GM23248 (cell line): ENCODE measurements around the gene GPR176. TPM values are rescaled to one million over a fixed set of nuclear protein-coding genes. Genes with fewer than 3 reads are reported as not detected.

ENCODE experiments used
- DNase-seq: peaks from one replicate; pipeline ENCODE4 v3.0.0-alpha.2; 2015
- H2AFZ ChIP-seq: fragments of 200-600 bp; sonication (generic); 2 replicates; pipeline ENCODE4 v1.6.1; 2016; ENCODE audit warnings: antibody characterized with exemption
- H3F3A ChIP-seq: fragments of 200-600 bp; sonication (generic); 2 replicates; pipeline ENCODE4 v1.6.1; 2016; ENCODE audit warnings: mild to moderate bottlenecking, antibody characterized with exemption, mixed run types; ENCODE audit not compliant: insufficient read depth
- H3K27ac ChIP-seq: fragments of 200-600 bp; sonication (generic); 2 replicates; pipeline ENCODE4 v1.5.1; 2016; ENCODE audit warnings: mild to moderate bottlenecking
- H3K27me3 ChIP-seq: fragments of 200-600 bp; sonication (generic); replicated peaks from 2 replicates; pipeline ENCODE4 v1.6.1; 2016; ENCODE audit warnings: mild to moderate bottlenecking; ENCODE audit not compliant: insufficient read depth
- H3K36me3 ChIP-seq: fragments of 200-600 bp; sonication (generic); 2 replicates; pipeline ENCODE4 v1.6.1; 2016; ENCODE audit warnings: low read depth, mild to moderate bottlenecking
- H3K4me1 ChIP-seq: fragments of 200-600 bp; sonication (generic); 2 replicates; pipeline ENCODE4 v1.6.1; 2016; ENCODE audit warnings: mild to moderate bottlenecking; ENCODE audit not compliant: insufficient read depth
- H3K4me2 ChIP-seq: fragments of 200-600 bp; sonication (generic); one replicate; pipeline ENCODE4 v1.6.1; 2016; ENCODE audit warnings: mild to moderate bottlenecking; ENCODE audit not compliant: unreplicated experiment
- H3K4me3 ChIP-seq: fragments of 200-600 bp; sonication (generic); 2 replicates; pipeline ENCODE4 v1.5.1; 2016; ENCODE audit warnings: mild to moderate bottlenecking
- H3K79me2 ChIP-seq: fragments of 200-600 bp; sonication (generic); 2 replicates; pipeline ENCODE4 v1.6.1; 2016; ENCODE audit warnings: mild to moderate bottlenecking; ENCODE audit not compliant: insufficient read depth
- H3K9ac ChIP-seq: fragments of 200-600 bp; sonication (generic); 2 replicates; pipeline ENCODE4 v1.6.1; 2016; ENCODE audit warnings: mild to moderate bottlenecking
- H3K9me2 ChIP-seq: fragments of 200-600 bp; sonication (generic); 2 replicates; pipeline ENCODE4 v1.6.1; 2016; ENCODE audit warnings: mixed run types, mild to moderate bottlenecking, moderate library complexity; ENCODE audit not compliant: insufficient read depth
- H3K9me3 ChIP-seq: fragments of 200-600 bp; sonication (generic); one replicate; pipeline ENCODE4 v1.6.1; 2017; ENCODE audit warnings: low read depth
- H4K20me1 ChIP-seq: fragments of 200-600 bp; sonication (generic); 2 replicates; pipeline ENCODE4 v1.6.0; 2016; ENCODE audit not compliant: insufficient read depth
- EZH2 ChIP-seq: fragments of 200-600 bp; sonication (generic); IDR thresholded peaks from 2 replicates; pipeline ENCODE4 v1.6.1; 2018; ENCODE audit warnings: antibody characterized with exemption, mild to moderate bottlenecking; ENCODE audit not compliant: insufficient read depth, poor library complexity, severe bottlenecking
- EZH2phosphoT487 ChIP-seq: fragments of 200-600 bp; sonication (generic); IDR thresholded peaks from 2 replicates; pipeline ENCODE4 v1.6.1; 2018; ENCODE audit warnings: antibody characterized with exemption, moderate library complexity, mild to moderate bottlenecking, low read depth; ENCODE audit not compliant: insufficient read depth
- WGBS, 2 experiments: methylation state at CpG; one replicate each; pipeline ENCODE4 v1.1.6; 2015 to 2017; ENCODE audit warnings: low lambda C conversion rate in 2 of 2, low coverage in 1 of 2; ENCODE audit errors: missing lambda C conversion rate in 2 of 2; 5-methylcytosine and 5-hydroxymethylcytosine counted together
- in situ Hi-C: fragments of 300-500 bp; cut with MboI; formaldehyde crosslinking; loops from 2 replicates; pipeline ENCODE4 v1.15.0; 2020
- polyA plus RNA-seq: library from polyadenylated mRNA; unstranded; fragments of >200 nt; fragmentation: Nextera tagmentation; extraction: Ambion mirVana; gene quantifications from 2 replicates; pipeline ENCODE4 v1.2.1, GENCODE V29; 2016
- total RNA-seq: library from RNA; depleted of rRNA; stranded (reverse); fragments of >200 nt; shearing (Covaris generic); gene quantifications from 2 replicates; pipeline ENCODE4 v1.2.3, GENCODE V29; 2014

Gene GPR176
- total and polyA plus RNA-seq, 2 experiments from 2014 or later: 161 to 254 TPM

GRCh38 chr15:39914977-39915376 is 5.1 kb downstream of the GPR176 start:
- TF ChIP-seq EZH2phosphoT487 (no peak), EZH2 (no peak)
- WGBS, 2 experiments: 93 to 97% methylated on average over 2 of the region's 2 CpGs
- no peaks in the 10 kb centered on the region for H3K9me2 ChIP-seq
- no peaks in the 10 kb centered on the region for H3K9me3 ChIP-seq
- in situ Hi-C loops: no loop called here
- H3K4me1 ChIP-seq: peaks cover 26% of the 10 kb centered on the region
- no peak overlapping the region for H3K4me2 ChIP-seq
- no peak overlapping the region for H2AFZ ChIP-seq
- no peak for DNase-seq
- H3K9ac ChIP-seq: no peak overlapping the region
- peaks cover 16% of the 10 kb centered on the region; the same call in 1 of the 2 replicates for H3K36me3 ChIP-seq
- H3K27me3 ChIP-seq: no peaks in the 10 kb centered on the region
- H4K20me1 ChIP-seq: 0 out of 2 replicates have a peak, but pooled peaks cover 4% of the 10 kb centered on the region
- no peak overlapping the region for H3K27ac ChIP-seq
- no peak overlapping the region for H3K4me3 ChIP-seq
- peaks cover 97% of the 10 kb centered on the region for H3K79me2 ChIP-seq
- peaks cover 21% of the 10 kb centered on the region; the same call in 1 of the 2 replicates for H3F3A ChIP-seq

- Histone ChIP-seq H3K79me2 (peaks cover 96% of the 10 kb centered on the region), H3K4me3 (no peak overlapping the region), H3K36me3 (peaks cover 19% of the 10 kb centered on the region; the same call in 1 of the 2 replicates), H4K20me1 (0 out of 2 replicates have a peak, but pooled peaks cover 4% of the 10 kb centered on the region), H3K27me3 (no peaks in the 10 kb centered on the region), H3F3A (peaks cover 52% of the 10 kb centered on the region), H3K9me3 (no peaks in the 10 kb centered on the region), H3K9ac (no peak overlapping the region), H3K27ac (peak overlapping the region; percentile 52), H2AFZ (no peak overlapping the region), H3K9me2 (no peaks in the 10 kb centered on the region), H3K4me2 (no peak overlapping the region), H3K4me1 (peaks cover 25% of the 10 kb centered on the region)
- WGBS, 2 experiments: 75 to 84% methylated on average over 5 of the region's 5 CpGs
- no peak for DNase-seq
- no peak for TF ChIP-seq EZH2
- no peak for TF ChIP-seq EZH2phosphoT487
- in situ Hi-C loops: no loop called here
Measured at GRCh38 chr15:39909007-39909406, 11.1 kb downstream of the GPR176 start.

GRCh38 chr15:39908186-39908585 is 11.9 kb downstream of the GPR176 start:
- Histone ChIP-seq H3K79me2 (peaks cover 96% of the 10 kb centered on the region), H3K9ac (no peak overlapping the region)

GRCh38 chr15:39907216-39907615 is 12.8 kb downstream of the GPR176 start:
- no peak overlapping the region for H3K4me3 ChIP-seq
- no peaks in the 10 kb centered on the region for H3K27me3 ChIP-seq
- H3K9me3 ChIP-seq: no peaks in the 10 kb centered on the region
- TF ChIP-seq EZH2 (no peak), EZH2phosphoT487 (no peak)
- no peaks in the 10 kb centered on the region for H3K9me2 ChIP-seq
- peaks cover 18% of the 10 kb centered on the region; the same call in 1 of the 2 replicates for H4K20me1 ChIP-seq
- WGBS, 2 experiments: 97 to 100% methylated on average over 3 of the region's 3 CpGs
- in situ Hi-C loops: no loop called here
- H3F3A ChIP-seq: peaks cover 60% of the 10 kb centered on the region
- H3K27ac ChIP-seq: peak overlapping the region; percentile 59
- H3K4me2 ChIP-seq: no peak overlapping the region
- DNase-seq: no peak
- H2AFZ ChIP-seq: no peak overlapping the region
- H3K79me2 ChIP-seq: peaks cover 96% of the 10 kb centered on the region
- H3K4me1 ChIP-seq: peaks cover 25% of the 10 kb centered on the region
- H3K36me3 ChIP-seq: peaks cover 22% of the 10 kb centered on the region; the same call in 1 of the 2 replicates
- H3K9ac ChIP-seq: no peak overlapping the region

More at GRCh38 chr15:39908186-39908585, 11.9 kb downstream of the GPR176 start:
- Histone ChIP-seq H3K4me1 (peaks cover 25% of the 10 kb centered on the region), H3K9me2 (no peaks in the 10 kb centered on the region), H2AFZ (no peak overlapping the region), H4K20me1 (0 out of 2 replicates have a peak, but pooled peaks cover 9% of the 10 kb centered on the region), H3K9me3 (no peaks in the 10 kb centered on the region), H3K27ac (peak overlapping the region; percentile 59), H3F3A (peaks cover 52% of the 10 kb centered on the region), H3K36me3 (peaks cover 19% of the 10 kb centered on the region; the same call in 1 of the 2 replicates), H3K27me3 (no peaks in the 10 kb centered on the region), H3K4me3 (no peak overlapping the region), H3K4me2 (peak overlapping the region; percentile 25)
- in situ Hi-C loops: no loop called here
- TF ChIP-seq EZH2phosphoT487 (no peak), EZH2 (no peak)
- WGBS, 2 experiments: 0% methylated on average over 1 of the region's 1 CpG
- DNase-seq: peak; percentile 95
